Hepatocyte (in vitro differentiated cells): ENCODE data around the gene LYRM9.

Experiments used
- CTCF ChIP-seq: fragments of 200-600 bp; sonication (generic); IDR thresholded peaks from 2 replicates; pipeline ENCODE4 v1.5.1; 2016; ENCODE audit warnings: antibody characterized with exemption, mild to moderate bottlenecking; ENCODE audit not compliant: poor library complexity
- EZH2 ChIP-seq: fragments of 200-600 bp; sonication (generic); IDR thresholded peaks from 2 replicates; pipeline ENCODE4 v1.6.1; 2016; ENCODE audit warnings: antibody characterized with exemption, mild to moderate bottlenecking, borderline replicate concordance
- EZH2phosphoT487 ChIP-seq: fragments of 200-600 bp; sonication (generic); IDR thresholded peaks from one replicate; pipeline ENCODE4 v1.6.1; 2018; ENCODE audit warnings: antibody characterized with exemption, mild to moderate bottlenecking, low read depth, moderate library complexity; ENCODE audit not compliant: unreplicated experiment, severe bottlenecking

DNA sequence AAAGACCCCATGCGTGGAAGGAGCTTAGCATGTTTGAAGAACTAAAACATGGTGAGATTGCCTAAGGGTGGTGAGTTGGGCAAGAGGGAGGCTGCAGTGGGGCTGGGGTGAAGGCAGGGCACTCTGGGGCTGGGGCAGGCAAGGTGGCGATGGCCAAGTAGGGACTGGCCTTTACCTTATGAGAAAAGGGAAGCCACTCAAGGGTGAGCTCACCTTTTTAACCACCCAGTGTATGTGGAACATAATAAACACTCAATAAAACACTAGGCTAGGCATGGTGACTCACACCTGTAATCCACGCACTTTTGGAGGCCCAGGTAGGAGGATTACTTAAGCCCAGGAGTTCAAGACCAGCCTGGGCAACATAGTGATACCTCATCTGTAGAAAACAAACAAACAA is 37.7 kb downstream of the LYRM9 start:
- TF ChIP-seq EZH2phosphoT487 (no peak), CTCF (no peak), EZH2 (no peak)
